PC-9 (cell line): ENCODE results near the gene ENTPD3. TPM values are rescaled to one million over a fixed set of nuclear protein-coding genes. Genes with fewer than 3 reads are reported as not detected.

ENCODE experiments used
- BruUV-seq: library from RNA; stranded (reverse); fragments of 400-500 nt; replicated peaks from 2 replicates; lab custom pipeline; 2021; lab: Mats Ljungman, UMichigan
- CTCF ChIA-PET: fragments of 300-600 bp; sonication (Branson Sonifier 250); formaldehyde crosslinking; loops from one replicate; lab custom pipeline; 2022; ENCODE audit warnings: antibody characterized with exemption; lab: Charles Lee
- POLR2A ChIA-PET: fragments of 300-600 bp; sonication (Branson Sonifier 250); formaldehyde crosslinking; loops from one replicate; lab custom pipeline; 2022; ENCODE audit warnings: antibody characterized with exemption; ENCODE audit not compliant: unreplicated experiment; lab: Charles Lee
- DNase-seq, 2 experiments: peaks; one replicate each; pipeline versions ENCODE4 v3.0.0 to v3.0.0-alpha.2; 2015 to 2022; ENCODE audit warnings: mixed read lengths in 1 of 2
- H2AFZ ChIP-seq: fragments of 200-600 bp; sonication (generic); 2 replicates; pipeline ENCODE4 v1.8.1; 2017; ENCODE audit warnings: antibody characterized with exemption
- H3F3A ChIP-seq: fragments of 200-600 bp; sonication (generic); 2 replicates; pipeline ENCODE4 v1.8.1; 2017; ENCODE audit warnings: antibody characterized with exemption, mild to moderate bottlenecking, low read depth; ENCODE audit not compliant: insufficient read depth
- H3K27ac ChIP-seq: fragments of 200-600 bp; sonication (generic); 2 replicates; pipeline ENCODE4 v1.6.1; 2016; ENCODE audit warnings: mixed run types
- H3K27me3 ChIP-seq: fragments of 200-600 bp; sonication (generic); 2 replicates; pipeline ENCODE4 v1.6.1; 2016; ENCODE audit warnings: low read depth, mixed run types; ENCODE audit not compliant: insufficient read depth
- H3K36me3 ChIP-seq: fragments of 200-600 bp; sonication (generic); 2 replicates; pipeline ENCODE4 v1.6.1; 2016; ENCODE audit warnings: low read depth, mixed run types
- H3K4me1 ChIP-seq: fragments of 200-600 bp; sonication (generic); replicated peaks from 2 replicates; pipeline ENCODE4 v1.6.1; 2016; ENCODE audit warnings: mixed run types; ENCODE audit not compliant: insufficient read depth
- H3K4me2 ChIP-seq: fragments of 200-600 bp; sonication (generic); 2 replicates; pipeline ENCODE4 v1.6.1; 2017; ENCODE audit warnings: mixed run types
- H3K4me3 ChIP-seq: fragments of 200-600 bp; sonication (generic); 2 replicates; pipeline ENCODE4 v1.6.1; 2016; ENCODE audit warnings: mixed run types
- H3K79me2 ChIP-seq: fragments of 200-600 bp; sonication (generic); 2 replicates; pipeline ENCODE4 v1.6.1; 2017; ENCODE audit warnings: low read depth, mixed run types
- H3K9me2 ChIP-seq: fragments of 200-600 bp; sonication (generic); 2 replicates; pipeline ENCODE4 v1.8.1; 2017; ENCODE audit warnings: mild to moderate bottlenecking; ENCODE audit not compliant: insufficient read depth
- H3K9me3 ChIP-seq: fragments of 200-600 bp; sonication (generic); 2 replicates; pipeline ENCODE4 v1.8.1; 2016; ENCODE audit warnings: low read depth; ENCODE audit not compliant: insufficient read depth
- H4K20me1 ChIP-seq: fragments of 200-600 bp; sonication (generic); 2 replicates; pipeline ENCODE4 v1.8.1; 2017; ENCODE audit not compliant: insufficient read depth
- EZH2 ChIP-seq: fragments of 200-600 bp; sonication (generic); IDR thresholded peaks from 2 replicates; pipeline ENCODE4 v1.8.0; 2017; ENCODE audit warnings: antibody characterized with exemption, low read depth
- intact Hi-C: fragments of 100-400 bp; cut with micrococcal nuclease; formaldehyde crosslinking; loops from one replicate; pipeline ENCODE4 v1.10.0; 2022; ENCODE audit not compliant: unreplicated experiment
- total RNA-seq: library from RNA; stranded (reverse); gene quantifications from 2 replicates; pipeline ENCODE4 v1.2.3, GENCODE V29; 2021
- TF ChIP-seq, protein P1 (sequence below): fragments of 200-600 bp; sonication (generic); conservative IDR thresholded peaks from 2 replicates; pipeline ENCODE4 v1.6.1; 2017; ENCODE audit warnings: mixed run types, antibody characterized with exemption, mild to moderate bottlenecking, moderate library complexity

Gene ENTPD3
- total RNA-seq, 1 experiment from 2014 or later, result not detected

DNA sequence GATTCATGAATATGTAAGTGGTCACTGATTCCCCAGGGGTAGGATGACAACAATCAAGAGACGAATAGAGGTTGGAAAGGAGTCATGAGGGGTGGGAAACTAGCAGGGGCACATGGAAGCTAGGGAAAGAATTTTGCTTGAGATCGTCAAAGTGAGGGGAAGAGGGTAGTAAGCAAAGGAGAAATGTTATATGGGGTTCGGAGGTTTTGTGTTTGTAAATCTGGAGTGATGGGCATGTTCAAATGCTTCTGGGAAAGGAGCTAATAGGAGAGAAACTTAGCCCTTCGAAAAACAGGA, 78.1 kb downstream of the ENTPD3 start:
- Histone ChIP-seq H3F3A (peaks cover 73% of the 10 kb centered on the region), H3K27ac (no peak overlapping the region), H3K9me3 (no peaks in the 10 kb centered on the region), H2AFZ (no peak overlapping the region), H3K36me3 (peaks cover 25% of the 10 kb centered on the region), H3K9me2 (no peaks in the 10 kb centered on the region), H3K4me3 (no peak overlapping the region), H3K79me2 (peaks cover 15% of the 10 kb centered on the region; the same call in 1 of the 2 replicates), H3K4me2 (no peak overlapping the region), H4K20me1 (peaks cover 30% of the 10 kb centered on the region), H3K27me3 (no peaks in the 10 kb centered on the region), H3K4me1 (no peaks in the 10 kb centered on the region)
- ChIA-PET POLR2A (no interaction called here), CTCF (interaction anchor here (0.6 kb wide), 1 partner anchor 45 kb away, joined by 3 read pairs; no protein-coding TSS in a partner anchor)
- TF ChIP-seq, protein P1, sequence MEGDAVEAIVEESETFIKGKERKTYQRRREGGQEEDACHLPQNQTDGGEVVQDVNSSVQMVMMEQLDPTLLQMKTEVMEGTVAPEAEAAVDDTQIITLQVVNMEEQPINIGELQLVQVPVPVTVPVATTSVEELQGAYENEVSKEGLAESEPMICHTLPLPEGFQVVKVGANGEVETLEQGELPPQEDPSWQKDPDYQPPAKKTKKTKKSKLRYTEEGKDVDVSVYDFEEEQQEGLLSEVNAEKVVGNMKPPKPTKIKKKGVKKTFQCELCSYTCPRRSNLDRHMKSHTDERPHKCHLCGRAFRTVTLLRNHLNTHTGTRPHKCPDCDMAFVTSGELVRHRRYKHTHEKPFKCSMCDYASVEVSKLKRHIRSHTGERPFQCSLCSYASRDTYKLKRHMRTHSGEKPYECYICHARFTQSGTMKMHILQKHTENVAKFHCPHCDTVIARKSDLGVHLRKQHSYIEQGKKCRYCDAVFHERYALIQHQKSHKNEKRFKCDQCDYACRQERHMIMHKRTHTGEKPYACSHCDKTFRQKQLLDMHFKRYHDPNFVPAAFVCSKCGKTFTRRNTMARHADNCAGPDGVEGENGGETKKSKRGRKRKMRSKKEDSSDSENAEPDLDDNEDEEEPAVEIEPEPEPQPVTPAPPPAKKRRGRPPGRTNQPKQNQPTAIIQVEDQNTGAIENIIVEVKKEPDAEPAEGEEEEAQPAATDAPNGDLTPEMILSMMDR, result no peak
- TF ChIP-seq EZH2, result no peak
- DNase-seq, result no peak
- BruUV-seq, result no TSS peak
- intact Hi-C loops, result no loop called here

DNA sequence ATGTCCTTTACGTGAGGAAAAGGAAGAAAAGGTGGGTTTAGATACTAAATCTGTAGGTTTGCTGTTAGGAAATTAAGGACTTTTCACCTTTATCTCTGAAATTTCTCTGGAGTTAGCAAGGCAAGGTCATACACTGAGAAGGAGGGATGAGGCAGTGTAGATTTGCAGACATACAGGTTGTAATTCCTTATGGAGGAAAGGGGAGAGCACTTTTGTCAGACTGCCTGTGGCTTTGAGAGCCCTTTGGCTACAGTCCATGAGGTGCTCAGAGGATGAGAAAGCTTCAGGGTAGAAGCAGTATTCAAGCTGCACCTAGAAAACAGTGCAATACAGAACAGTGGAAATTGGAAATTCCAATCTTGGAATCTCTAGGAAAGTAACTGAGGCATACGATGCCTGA, 78.5 kb downstream of the ENTPD3 start:
- DNase-seq, result no peak
- intact Hi-C loops, result no loop called here
- Histone ChIP-seq H3K4me3 (no peak overlapping the region), H3K27ac (no peak overlapping the region), H3K4me1 (no peaks in the 10 kb centered on the region), H3K4me2 (no peak overlapping the region), H3K9me2 (no peaks in the 10 kb centered on the region), H2AFZ (no peak overlapping the region), H3K9me3 (no peaks in the 10 kb centered on the region), H4K20me1 (peaks cover 26% of the 10 kb centered on the region), H3K36me3 (peaks cover 21% of the 10 kb centered on the region), H3K79me2 (peaks cover 11% of the 10 kb centered on the region; the same call in 1 of the 2 replicates), H3K27me3 (no peaks in the 10 kb centered on the region), H3F3A (peaks cover 69% of the 10 kb centered on the region)
- ChIA-PET POLR2A (no interaction called here), CTCF (interaction anchor here (0.6 kb wide), 1 partner anchor 45 kb away, joined by 3 read pairs; no protein-coding TSS in a partner anchor)
- TF ChIP-seq, protein P1, result no peak
- TF ChIP-seq EZH2, result no peak
- no TSS peak for BruUV-seq

DNA sequence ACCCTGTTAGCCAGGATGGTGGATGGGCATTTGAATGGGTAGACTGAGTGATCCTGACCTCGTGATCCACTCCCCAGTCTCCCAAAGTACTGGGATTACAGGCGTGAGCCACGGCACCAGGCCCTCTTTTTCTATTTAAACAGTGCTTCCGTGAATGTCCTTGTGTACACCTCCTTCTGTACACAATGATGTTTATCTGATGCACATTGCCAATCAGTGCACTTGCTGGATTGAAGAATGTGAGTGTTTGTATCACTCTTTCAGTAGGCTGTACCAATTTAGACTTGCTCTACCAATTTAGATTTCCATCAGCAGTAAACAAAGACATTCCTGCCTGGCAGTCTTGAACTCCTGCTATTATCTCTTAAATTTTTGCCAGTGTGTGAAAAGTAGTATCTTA, 81.0 kb downstream of the ENTPD3 start:
- Histone ChIP-seq H3K9me2 (no peaks in the 10 kb centered on the region), H3K4me1 (no peaks in the 10 kb centered on the region), H3K9me3 (no peaks in the 10 kb centered on the region), H3K79me2 (no peaks in the 10 kb centered on the region), H4K20me1 (peaks cover 13% of the 10 kb centered on the region), H3K27ac (no peak overlapping the region), H3K4me3 (no peak overlapping the region), H3K27me3 (no peaks in the 10 kb centered on the region), H2AFZ (no peak overlapping the region), H3F3A (peaks cover 44% of the 10 kb centered on the region), H3K4me2 (no peak overlapping the region), H3K36me3 (peaks cover 7% of the 10 kb centered on the region; the same call in 1 of the 2 replicates)
- no TSS peak for BruUV-seq
- POLR2A ChIA-PET, result interaction anchor here (0.5 kb wide), 1 partner anchor 637 kb away, joined by 4 read pairs; no protein-coding TSS in a partner anchor
- CTCF ChIA-PET, result no interaction called here
- TF ChIP-seq EZH2, result no peak
- no peak for DNase-seq
- intact Hi-C loops, result no loop called here

DNA sequence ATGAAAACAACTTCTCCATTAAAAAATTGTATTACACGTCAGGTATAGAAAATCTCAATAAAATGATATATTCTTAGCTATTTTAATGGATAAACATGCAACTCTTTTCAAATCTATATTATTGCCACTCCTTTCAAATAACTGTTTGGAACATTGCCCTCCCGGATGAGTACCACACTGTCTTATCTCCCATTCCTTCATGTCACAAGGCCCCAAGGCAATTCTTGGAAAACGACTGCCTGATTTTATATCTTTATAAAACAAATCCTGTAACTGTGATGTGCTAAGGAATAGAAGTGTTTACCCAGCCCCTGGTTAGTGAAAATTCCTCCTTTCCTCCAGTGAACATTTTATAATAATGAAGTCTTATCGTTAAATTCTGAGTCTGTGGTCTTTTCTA, 83.7 kb downstream of the ENTPD3 start:
- no peak for TF ChIP-seq EZH2
- TF ChIP-seq, protein P1, result no peak
- peaks cover 17% of the 10 kb centered on the region for H3F3A ChIP-seq
- H3K36me3 ChIP-seq, result no peaks in the 10 kb centered on the region
- H3K9me3 ChIP-seq, result no peaks in the 10 kb centered on the region
- no peaks in the 10 kb centered on the region for H3K27me3 ChIP-seq
- no peak overlapping the region for H3K4me2 ChIP-seq
- DNase-seq, result no peak
- intact Hi-C loops, result no loop called here
- H3K4me3 ChIP-seq, result no peak overlapping the region
- no peaks in the 10 kb centered on the region for H4K20me1 ChIP-seq
- no peak overlapping the region for H3K27ac ChIP-seq
- BruUV-seq, result no TSS peak
- no peaks in the 10 kb centered on the region for H3K79me2 ChIP-seq
- H3K9me2 ChIP-seq, result no peaks in the 10 kb centered on the region
- CTCF ChIA-PET, result no interaction called here
- POLR2A ChIA-PET, result no interaction called here
- H2AFZ ChIP-seq, result no peak overlapping the region
- no peaks in the 10 kb centered on the region for H3K4me1 ChIP-seq
